ENCODE measurements around the gene AKAP13. TPM values are rescaled to one million over a fixed set of nuclear protein-coding genes. Genes with fewer than 3 reads are reported as not detected.

AKAP13 gene
- polyA plus RNA-seq, 2 of the 4 experiments (the other 2 are of a cell fraction): 20.4 to 28.8 TPM

GRCh38 chr15:85497172-85497569 lies 116.8 kb downstream of the AKAP13 start:
- Histone ChIP-seq H3K4me1 (peaks cover 69% of the 10 kb centered on the region), H3K9me3 (no peaks in the 10 kb centered on the region), H3K4me2 (no peak overlapping the region; the same call in 2 of the 3 replicates), H3K27ac (no peak overlapping the region), H3K4me3 (no peak overlapping the region)
- no peak for TF ChIP-seq SREBF2 (IDR thresholded peaks at IDR 0.05)
- TF ChIP-seq ZC3H11A (IDR thresholded peaks at IDR 0.05): no peak
- TF ChIP-seq BCL3 (IDR thresholded peaks at IDR 0.05): no peak
- TF ChIP-seq FOSB (CRISPR knock-in tag; IDR thresholded peaks at IDR 0.05): no peak
- no peak for TF ChIP-seq ATOH8 (CRISPR knock-in tag; IDR thresholded peaks at IDR 0.05; ENCODE audit: low read depth)
- no peak for TF ChIP-seq NFE2L2 (conservative IDR thresholded peaks at IDR 0.05; ENCODE audit: low read length)
- TF ChIP-seq MAFK (IDR thresholded peaks at IDR 0.05; ENCODE audit: partially characterized antibody): no peak
- no peak for TF ChIP-seq CBX8 (IDR thresholded peaks at IDR 0.05)
- no peak for TF ChIP-seq MAX (IDR thresholded peaks at IDR 0.05)
- no peak for TF ChIP-seq TP53 (CRISPR knock-in tag; IDR thresholded peaks at IDR 0.05)
- no peak for TF ChIP-seq KDM5A (IDR thresholded peaks at IDR 0.05)
- TF ChIP-seq KDM1A (IDR thresholded peaks at IDR 0.05; ENCODE audit: low read depth): no peak
- no peak for TF ChIP-seq FOSL2 (IDR thresholded peaks at IDR 0.05)
- TF ChIP-seq FOSL2 (CRISPR knock-in tag; IDR thresholded peaks at IDR 0.05): no peak
- TF ChIP-seq JUNB (IDR thresholded peaks at IDR 0.05): no peak
- TF ChIP-seq HOXA7 (CRISPR knock-in tag; IDR thresholded peaks at IDR 0.05): no peak
- 84% methylated on average over 2 of the region's 2 CpGs for WGBS (ENCODE audit: missing lambda C conversion rate)
- DNase-seq (ENCODE audit: low read depth in 1 of 2, low spot score in 1 of 2): no peak
- ATAC-seq: no peak
- ChIA-PET POLR2A (no interaction called here), CTCF (interaction anchor here (1.2 to 9.6 kb wide), 8 partner anchors 8 to 343 kb away, joined by 3 to 56 read pairs (median 8); no protein-coding TSS in a partner anchor)
- no peak for FAIRE-seq

GRCh38 chr15:85498471-85498870 lies 118.1 kb downstream of the AKAP13 start:
- H3K4me2 ChIP-seq: no peak overlapping the region; the same call in 2 of the 3 replicates
- 75% methylated on average over 6 of the region's 6 CpGs for WGBS (ENCODE audit: missing lambda C conversion rate)
- ChIA-PET CTCF (interaction anchor here (0.6 to 9.6 kb wide), 8 partner anchors 12 to 341 kb away, joined by 3 to 56 read pairs (median 4); no protein-coding TSS in a partner anchor), POLR2A (no interaction called here)
- ATAC-seq: no peak
- no peaks in the 10 kb centered on the region for H3K9me3 ChIP-seq
- H3K4me3 ChIP-seq: no peak overlapping the region
- no peak for TF ChIP-seq POLR2AphosphoS2 (conservative IDR thresholded peaks at IDR 0.05; ENCODE audit: low read length)
- no peak for TF ChIP-seq JUN (IDR thresholded peaks at IDR 0.05)
- TF ChIP-seq POLR2A (IDR thresholded peaks at IDR 0.05; ENCODE audit: low read length): no peak
- no peak for TF ChIP-seq RNF2 (IDR thresholded peaks at IDR 0.05; ENCODE audit: borderline replicate concordance, low read depth)
- no peak for TF ChIP-seq KDM5A (IDR thresholded peaks at IDR 0.05)
- TF ChIP-seq SREBF2 (IDR thresholded peaks at IDR 0.05): no peak
- TF ChIP-seq PHF8 (IDR thresholded peaks at IDR 0.05; ENCODE audit: borderline replicate concordance, low read depth): no peak
- no peak for TF ChIP-seq MAFK (IDR thresholded peaks at IDR 0.05; ENCODE audit: partially characterized antibody)
- no peak for TF ChIP-seq HOXB5 (CRISPR knock-in tag; IDR thresholded peaks at IDR 0.05)
- no peak for TF ChIP-seq RFX5 (IDR thresholded peaks at IDR 0.05)
- TF ChIP-seq PBX3 (IDR thresholded peaks at IDR 0.05): no peak
- TF ChIP-seq ZNF302 (CRISPR knock-in tag; IDR thresholded peaks at IDR 0.05): no peak
- TF ChIP-seq HOXB13 (CRISPR knock-in tag; IDR thresholded peaks at IDR 0.05; ENCODE audit: low read depth): no peak
- TF ChIP-seq FOXS1 (CRISPR knock-in tag; IDR thresholded peaks at IDR 0.05): no peak
- no peak for TF ChIP-seq HOXA7 (CRISPR knock-in tag; IDR thresholded peaks at IDR 0.05)
- TF ChIP-seq CBX8 (IDR thresholded peaks at IDR 0.05): no peak
- no peak for TF ChIP-seq SMC3 (IDR thresholded peaks at IDR 0.05)
- no peak for TF ChIP-seq CTCF (IDR thresholded peaks at IDR 0.05)
- TF ChIP-seq TP53 (CRISPR knock-in tag; IDR thresholded peaks at IDR 0.05): no peak
- no peak for TF ChIP-seq BHLHE40 (IDR thresholded peaks at IDR 0.05; ENCODE audit: low read depth, low read length)
- H3K4me1 ChIP-seq: peaks cover 65% of the 10 kb centered on the region
- no peak for FAIRE-seq
- H3K27ac ChIP-seq: no peak overlapping the region
- DNase-seq (ENCODE audit: low read depth in 1 of 2, low spot score in 1 of 2): no peak
